HEK293 (cell line): ENCODE data around the gene CCSER2.

Experiments
- CTCF ChIA-PET: fragments of 350-600 bp; formaldehyde crosslinking; extraction: SDS; loops from one replicate; lab custom pipeline; 2021; ENCODE audit warnings: antibody characterized with exemption; lab: Yijun Ruan, JAX
- POLR2A ChIA-PET: fragments of 300-600 bp; formaldehyde crosslinking; extraction: SDS; loops from one replicate; lab custom pipeline; 2020; ENCODE audit warnings: antibody characterized with exemption, inconsistent platforms; lab: Yijun Ruan, JAX
- H3K27ac ChIP-seq: fragments of 200-500 bp; sonication (Bioruptor generic); 2 replicates; pipeline ENCODE4 v1.5.1; 2014; ENCODE audit warnings: low read depth, low read length, control low read depth, inconsistent platforms; ENCODE audit errors: extremely low read depth
- H3K36me3 ChIP-seq, 2 experiments: fragments of 200-500 bp in 1 of 2; sonication (Bioruptor generic) in 1 of 2; 1 replicate in 1 of 2; 2 replicates in 1 of 2; pipeline ENCODE4 v1.5.1; 2014 to 2017; ENCODE audit warnings: inconsistent platforms in 2 of 2, low read length in 2 of 2; ENCODE audit not compliant: control insufficient read depth in 2 of 2, insufficient read depth in 1 of 2
- H3K4me1 ChIP-seq: fragments of 200-500 bp; sonication (Bioruptor generic); 2 replicates; pipeline ENCODE4 v1.5.1; 2014; ENCODE audit warnings: mild to moderate bottlenecking, low read length, inconsistent platforms; ENCODE audit not compliant: control insufficient read depth, insufficient read depth
- H3K4me3 ChIP-seq: 2 replicates; pipeline ENCODE4 v1.5.1; 2011; ENCODE audit warnings: low read depth, mild to moderate bottlenecking, control low read depth, low read length, moderate library complexity
- H3K9me3 ChIP-seq: fragments of 200-500 bp; sonication (Bioruptor generic); 2 replicates; pipeline ENCODE4 v1.5.1; 2014; ENCODE audit warnings: low read depth, low read length, inconsistent platforms; ENCODE audit not compliant: control insufficient read depth, insufficient read depth
- EGR2 ChIP-seq: fragments of 450-650 bp; formaldehyde crosslinking; IDR thresholded peaks from 2 replicates; pipeline ENCODE4 v1.5.1; 2016; ENCODE audit warnings: low read depth, missing biosample characterization, missing genetic modification characterization
- FEZF1 ChIP-seq: fragments of 450-650 bp; formaldehyde crosslinking; IDR thresholded peaks from 2 replicates; pipeline ENCODE4 v1.5.1; 2016; ENCODE audit warnings: missing biosample characterization, missing genetic modification characterization
- HOXA7 ChIP-seq: sonication (generic); formaldehyde crosslinking; IDR thresholded peaks from 2 replicates; pipeline ENCODE4 v1.8.1; 2022; ENCODE audit warnings: missing genetic modification reagents, borderline replicate concordance
- IKZF3 ChIP-seq: fragments of 450-650 bp; IDR thresholded peaks from 2 replicates; pipeline ENCODE4 v1.5.0; 2018; ENCODE audit warnings: missing biosample characterization, mild to moderate bottlenecking, missing genetic modification characterization, moderate library complexity
- KLF10 ChIP-seq: fragments of 450-650 bp; IDR thresholded peaks from 2 replicates; pipeline ENCODE4 v1.5.1; 2018; ENCODE audit warnings: missing biosample characterization, mild to moderate bottlenecking, missing genetic modification characterization
- OVOL3 ChIP-seq: fragments of 450-650 bp; formaldehyde crosslinking; IDR thresholded peaks from 2 replicates; pipeline ENCODE4 v1.5.1; 2016; ENCODE audit warnings: missing biosample characterization, missing genetic modification characterization
- PRDM1 ChIP-seq: fragments of 450-650 bp; formaldehyde crosslinking; IDR thresholded peaks from 2 replicates; pipeline ENCODE4; 2016; ENCODE audit warnings: missing biosample characterization, missing genetic modification characterization
- ZBTB11 ChIP-seq: fragments of 450-650 bp; formaldehyde crosslinking; conservative IDR thresholded peaks from 2 replicates; pipeline ENCODE4 v1.5.1; 2016; ENCODE audit warnings: low read depth, missing biosample characterization, missing genetic modification characterization
- ZBTB8A ChIP-seq: fragments of 450-650 bp; formaldehyde crosslinking; IDR thresholded peaks from 2 replicates; pipeline ENCODE4 v1.5.1; 2016; ENCODE audit warnings: missing biosample characterization, missing genetic modification characterization
- ZNF112 ChIP-seq: fragments of 450-650 bp; formaldehyde crosslinking; IDR thresholded peaks from 2 replicates; pipeline ENCODE4 v1.5.0; 2017; ENCODE audit warnings: missing biosample characterization, missing genetic modification characterization
- ZNF133 ChIP-seq: fragments of 450-650 bp; formaldehyde crosslinking; IDR thresholded peaks from 2 replicates; pipeline ENCODE4 v1.5.1; 2016; ENCODE audit warnings: missing biosample characterization, missing genetic modification characterization
- ZNF350 ChIP-seq: fragments of 450-650 bp; formaldehyde crosslinking; IDR thresholded peaks from 2 replicates; pipeline ENCODE4 v1.5.0; 2017; ENCODE audit warnings: missing biosample characterization, mild to moderate bottlenecking, missing genetic modification characterization
- ZNF423 ChIP-seq: fragments of 450-650 bp; formaldehyde crosslinking; IDR thresholded peaks from 2 replicates; pipeline ENCODE4 v1.5.1; 2016; ENCODE audit warnings: missing biosample characterization, missing genetic modification characterization
- ZNF585B ChIP-seq: fragments of 450-650 bp; formaldehyde crosslinking; IDR thresholded peaks from 2 replicates; pipeline ENCODE4 v1.5.1; 2016; ENCODE audit warnings: missing biosample characterization, missing genetic modification characterization
- ZNF621 ChIP-seq: fragments of 450-650 bp; formaldehyde crosslinking; IDR thresholded peaks from 2 replicates; pipeline ENCODE4 v1.5.1; 2017; ENCODE audit warnings: missing biosample characterization, missing genetic modification characterization
- ZNF623 ChIP-seq: fragments of 450-650 bp; formaldehyde crosslinking; IDR thresholded peaks from 2 replicates; pipeline ENCODE4 v1.5.1; 2016; ENCODE audit warnings: missing biosample characterization, missing genetic modification characterization
- ZNF658 ChIP-seq: fragments of 450-650 bp; formaldehyde crosslinking; IDR thresholded peaks from 2 replicates; pipeline ENCODE4; 2016; ENCODE audit warnings: missing biosample characterization, missing genetic modification characterization
- TF ChIP-seq, protein P1 (sequence below): fragments of 450-650 bp; IDR thresholded peaks from 2 replicates; pipeline ENCODE4 v1.5.1; 2018; ENCODE audit warnings: missing biosample characterization, mild to moderate bottlenecking, missing genetic modification characterization
- TF ChIP-seq, protein P2 (sequence below): fragments of 450-650 bp; formaldehyde crosslinking; IDR thresholded peaks from 2 replicates; pipeline ENCODE4 v1.5.1; 2016; ENCODE audit warnings: missing biosample characterization, missing genetic modification characterization
- TF ChIP-seq, protein P3 (sequence below): fragments of 450-650 bp; formaldehyde crosslinking; IDR thresholded peaks from 2 replicates; pipeline ENCODE4 v1.5.1; 2016; ENCODE audit warnings: missing biosample characterization, missing genetic modification characterization

The CCSER2 gene

GRCh38 chr10:84484541-84484940 is 156.2 kb downstream of the CCSER2 start (continued):
- TF ChIP-seq ZNF623 (tag by site-specific recombination) = no peak
- TF ChIP-seq ZNF585B = no peak
- no peak for TF ChIP-seq EGR2
- no peak for TF ChIP-seq PRDM1 (tag by site-specific recombination)
- no peak for TF ChIP-seq ZNF621 (tag by site-specific recombination)

- H3K27ac ChIP-seq = no peak overlapping the region
- no peaks in the 10 kb centered on the region for H3K36me3 ChIP-seq
- ChIA-PET POLR2A (no interaction called here), CTCF (interaction anchor here (0.9 kb wide), 1 partner anchor 231 kb away, joined by 3 read pairs; no protein-coding TSS in a partner anchor)
- H3K4me1 ChIP-seq = 0 out of 2 replicates have a peak, but pooled peaks cover 2% of the 10 kb centered on the region
- H3K9me3 ChIP-seq = no peaks in the 10 kb centered on the region; the same call in 1 of the 2 replicates
- no peak overlapping the region for H3K4me3 ChIP-seq
- no peak for TF ChIP-seq OVOL3
- TF ChIP-seq ZNF350 (tag by site-specific recombination) = no peak
- TF ChIP-seq, protein P1, sequence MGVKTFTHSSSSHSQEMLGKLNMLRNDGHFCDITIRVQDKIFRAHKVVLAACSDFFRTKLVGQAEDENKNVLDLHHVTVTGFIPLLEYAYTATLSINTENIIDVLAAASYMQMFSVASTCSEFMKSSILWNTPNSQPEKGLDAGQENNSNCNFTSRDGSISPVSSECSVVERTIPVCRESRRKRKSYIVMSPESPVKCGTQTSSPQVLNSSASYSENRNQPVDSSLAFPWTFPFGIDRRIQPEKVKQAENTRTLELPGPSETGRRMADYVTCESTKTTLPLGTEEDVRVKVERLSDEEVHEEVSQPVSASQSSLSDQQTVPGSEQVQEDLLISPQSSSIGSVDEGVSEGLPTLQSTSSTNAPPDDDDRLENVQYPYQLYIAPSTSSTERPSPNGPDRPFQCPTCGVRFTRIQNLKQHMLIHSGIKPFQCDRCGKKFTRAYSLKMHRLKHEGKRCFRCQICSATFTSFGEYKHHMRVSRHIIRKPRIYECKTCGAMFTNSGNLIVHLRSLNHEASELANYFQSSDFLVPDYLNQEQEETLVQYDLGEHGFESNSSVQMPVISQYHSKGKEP (tag by site-specific recombination) = no peak
- TF ChIP-seq HOXA7 (CRISPR knock-in tag) = no peak
- TF ChIP-seq, protein P2, sequence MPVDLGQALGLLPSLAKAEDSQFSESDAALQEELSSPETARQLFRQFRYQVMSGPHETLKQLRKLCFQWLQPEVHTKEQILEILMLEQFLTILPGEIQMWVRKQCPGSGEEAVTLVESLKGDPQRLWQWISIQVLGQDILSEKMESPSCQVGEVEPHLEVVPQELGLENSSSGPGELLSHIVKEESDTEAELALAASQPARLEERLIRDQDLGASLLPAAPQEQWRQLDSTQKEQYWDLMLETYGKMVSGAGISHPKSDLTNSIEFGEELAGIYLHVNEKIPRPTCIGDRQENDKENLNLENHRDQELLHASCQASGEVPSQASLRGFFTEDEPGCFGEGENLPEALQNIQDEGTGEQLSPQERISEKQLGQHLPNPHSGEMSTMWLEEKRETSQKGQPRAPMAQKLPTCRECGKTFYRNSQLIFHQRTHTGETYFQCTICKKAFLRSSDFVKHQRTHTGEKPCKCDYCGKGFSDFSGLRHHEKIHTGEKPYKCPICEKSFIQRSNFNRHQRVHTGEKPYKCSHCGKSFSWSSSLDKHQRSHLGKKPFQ (tag by site-specific recombination) = no peak
- no peak for TF ChIP-seq KLF10 (tag by site-specific recombination)
- TF ChIP-seq, protein P3, sequence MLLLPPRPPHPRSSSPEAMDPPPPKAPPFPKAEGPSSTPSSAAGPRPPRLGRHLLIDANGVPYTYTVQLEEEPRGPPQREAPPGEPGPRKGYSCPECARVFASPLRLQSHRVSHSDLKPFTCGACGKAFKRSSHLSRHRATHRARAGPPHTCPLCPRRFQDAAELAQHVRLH = no peak
- TF ChIP-seq ZBTB8A (tag by site-specific recombination) = no peak
- TF ChIP-seq ZNF133 (tag by site-specific recombination) = no peak
- no peak for TF ChIP-seq ZNF658 (tag by site-specific recombination)
- no peak for TF ChIP-seq ZNF423 (tag by site-specific recombination)
- no peak for TF ChIP-seq ZBTB11
- no peak for TF ChIP-seq IKZF3
- TF ChIP-seq FEZF1 (tag by site-specific recombination) = no peak
- no peak for TF ChIP-seq ZNF112
These were observed 165.0 kb downstream of the CCSER2 start for GRCh38 chr10:84493361-84493760.
